ENCODE results near the gene TSKS.

Gene TSKS

GRCh38 chr19:49802836-49803528 lies 39.9 kb upstream of the TSKS start:
- no peak for DNase-seq (ENCODE audit: low read depth in 1 of 2, low spot score in 1 of 2)
- in situ Hi-C loops (cut with HindIII; ENCODE audit: low pct_unique_long_range_greater_than_20kb, low sequenced_read_pairs), result no loop called here
- TF ChIP-seq JUND (IDR thresholded peaks at IDR 0.05; ENCODE audit: low read depth), result no peak

- TF ChIP-seq JUND (IDR thresholded peaks at IDR 0.05; ENCODE audit: low read depth), result no peak
- in situ Hi-C loops (cut with HindIII; ENCODE audit: low pct_unique_long_range_greater_than_20kb, low sequenced_read_pairs), result no loop called here
Measured at GRCh38 chr19:49801966-49802661, 39.0 kb upstream of the TSKS start.

GRCh38 chr19:49801401-49801888 lies 38.3 kb upstream of the TSKS start:
- no peak for DNase-seq (ENCODE audit: low read depth in 1 of 2, low spot score in 1 of 2)
- in situ Hi-C loops (cut with HindIII; ENCODE audit: low pct_unique_long_range_greater_than_20kb, low sequenced_read_pairs), result no loop called here
- no peak for TF ChIP-seq JUND (IDR thresholded peaks at IDR 0.05; ENCODE audit: low read depth)

More at GRCh38 chr19:49801966-49802661, 39.0 kb upstream of the TSKS start:
- DNase-seq (ENCODE audit: low read depth in 1 of 2, low spot score in 1 of 2), result peak; percentile 33 to 71

GRCh38 chr19:49800771-49801170 lies 37.7 kb upstream of the TSKS start:
- no peak for DNase-seq (ENCODE audit: low read depth in 1 of 2, low spot score in 1 of 2)
- in situ Hi-C loops (cut with HindIII; ENCODE audit: low pct_unique_long_range_greater_than_20kb, low sequenced_read_pairs), result no loop called here
- no peak for TF ChIP-seq JUND (IDR thresholded peaks at IDR 0.05; ENCODE audit: low read depth)

- TF ChIP-seq JUND (IDR thresholded peaks at IDR 0.05; ENCODE audit: low read depth), result no peak
- in situ Hi-C loops (cut with HindIII; ENCODE audit: low pct_unique_long_range_greater_than_20kb, low sequenced_read_pairs), result no loop called here
- DNase-seq (ENCODE audit: low read depth in 1 of 2, low spot score in 1 of 2), result no peak
Measured at GRCh38 chr19:49799798-49800376, 36.8 kb upstream of the TSKS start.

- DNase-seq (ENCODE audit: low read depth in 1 of 2, low spot score in 1 of 2), result no peak
- TF ChIP-seq JUND (IDR thresholded peaks at IDR 0.05; ENCODE audit: low read depth), result no peak
- in situ Hi-C loops (cut with HindIII; ENCODE audit: low pct_unique_long_range_greater_than_20kb, low sequenced_read_pairs), result no loop called here
Measured at GRCh38 chr19:49799271-49799797, 36.2 kb upstream of the TSKS start.

GRCh38 chr19:49798574-49798973 lies 35.5 kb upstream of the TSKS start:
- in situ Hi-C loops (cut with HindIII; ENCODE audit: low pct_unique_long_range_greater_than_20kb, low sequenced_read_pairs), result no loop called here
- no peak for DNase-seq (ENCODE audit: low read depth in 1 of 2, low spot score in 1 of 2)
- no peak for TF ChIP-seq JUND (IDR thresholded peaks at IDR 0.05; ENCODE audit: low read depth)

- DNase-seq (ENCODE audit: low read depth in 1 of 2, low spot score in 1 of 2), result no peak
- no peak for TF ChIP-seq JUND (IDR thresholded peaks at IDR 0.05; ENCODE audit: low read depth)
- in situ Hi-C loops (cut with HindIII; ENCODE audit: low pct_unique_long_range_greater_than_20kb, low sequenced_read_pairs), result no loop called here
Measured at GRCh38 chr19:49795615-49796014, 32.5 kb upstream of the TSKS start.

GRCh38 chr19:49793561-49793840 lies 30.4 kb upstream of the TSKS start:
- in situ Hi-C loops (cut with HindIII; ENCODE audit: low pct_unique_long_range_greater_than_20kb, low sequenced_read_pairs), result no loop called here
- TF ChIP-seq JUND (IDR thresholded peaks at IDR 0.05; ENCODE audit: low read depth), result no peak
- no peak for DNase-seq (ENCODE audit: low read depth in 1 of 2, low spot score in 1 of 2)

GRCh38 chr19:49792829-49793560 lies 29.9 kb upstream of the TSKS start:
- DNase-seq (ENCODE audit: low read depth in 1 of 2, low spot score in 1 of 2), result no peak
- in situ Hi-C loops (cut with HindIII; ENCODE audit: low pct_unique_long_range_greater_than_20kb, low sequenced_read_pairs), result no loop called here
- no peak for TF ChIP-seq JUND (IDR thresholded peaks at IDR 0.05; ENCODE audit: low read depth)

GRCh38 chr19:49791776-49792445 lies 28.8 kb upstream of the TSKS start:
- no peak for DNase-seq (ENCODE audit: low read depth in 1 of 2, low spot score in 1 of 2)
- in situ Hi-C loops (cut with HindIII; ENCODE audit: low pct_unique_long_range_greater_than_20kb, low sequenced_read_pairs), result no loop called here
- no peak for TF ChIP-seq JUND (IDR thresholded peaks at IDR 0.05; ENCODE audit: low read depth)

GRCh38 chr19:49790866-49791265 lies 27.8 kb upstream of the TSKS start:
- no peak for DNase-seq (ENCODE audit: low read depth in 1 of 2, low spot score in 1 of 2)
- in situ Hi-C loops (cut with HindIII; ENCODE audit: low pct_unique_long_range_greater_than_20kb, low sequenced_read_pairs), result no loop called here
- no peak for TF ChIP-seq JUND (IDR thresholded peaks at IDR 0.05; ENCODE audit: low read depth)

All from T47D (cell line).